HCT116 (cell line): ENCODE data around the gene CD300LD. TPM values are rescaled to one million over a fixed set of nuclear protein-coding genes. Genes with fewer than 3 reads are reported as not detected.

Experiments used
- ATAC-seq: fragments of 200-7000 bp; cut with Tn5 transposase; 2 replicates; pipeline ENCODE4 v1.9.1; 2020; ENCODE audit warnings: mild to moderate bottlenecking, moderate library complexity
- BruUV-seq: library from RNA; stranded (reverse); fragments of 400-500 nt; replicated peaks from 2 replicates; lab custom pipeline; 2021; lab: Mats Ljungman, UMichigan
- CTCF ChIA-PET: fragments of 300-600 bp; sonication (Branson Sonifier 250); formaldehyde crosslinking; loops from one replicate; lab custom pipeline; 2021; ENCODE audit warnings: antibody characterized with exemption; lab: Charles Lee
- POLR2A ChIA-PET: fragments of 300-600, 350-600 bp; sonication (Branson Sonifier 250); formaldehyde crosslinking; loops from one replicate; lab custom pipeline; 2021; ENCODE audit warnings: antibody characterized with exemption; lab: Charles Lee
- RAD21 ChIA-PET, 2 experiments: fragments of 300-600 bp; sonication (Branson Sonifier 250); formaldehyde crosslinking; loops; one replicate each; lab custom pipeline; 2023; ENCODE audit warnings: low total read pairs in 2 of 2; ENCODE audit not compliant: uncharacterized antibody in 2 of 2, unreplicated experiment in 2 of 2, low non-redundant PET in 1 of 2; lab: Charles Lee
- DNase-seq: peaks from one replicate; pipeline ENCODE4 v3.0.0-alpha.2; 2010; ENCODE audit warnings: low read depth, low spot score
- H2AFZ ChIP-seq: fragments of 200-600 bp; shearing (Covaris generic), sonication (generic); 2 replicates; pipeline ENCODE4 v1.6.1; 2017; ENCODE audit warnings: low read depth, mixed run types, mixed read lengths, antibody characterized with exemption, low read length; ENCODE audit not compliant: poor library complexity, severe bottlenecking
- H3K27ac ChIP-seq: 2 replicates; pipeline ENCODE4 v1.5.1; 2012; ENCODE audit warnings: low read depth, low read length
- H3K27me3 ChIP-seq: fragments of 200-600 bp; sonication (generic); 2 replicates; pipeline ENCODE4 v1.6.1; 2016; ENCODE audit warnings: mixed run types, low read length, mixed read lengths; ENCODE audit not compliant: insufficient read depth
- H3K36me3 ChIP-seq, 2 experiments: fragments of 200-500 bp in 1 of 2; fragments of 200-600 bp in 1 of 2; sonication (Bioruptor generic) in 1 of 2; sonication (generic) in 1 of 2; 2 replicates each; pipeline versions ENCODE4 v1.5.1 to v1.6.1; 2014 to 2016; ENCODE audit warnings: low read length in 2 of 2, inconsistent platforms in 1 of 2, mixed read lengths in 1 of 2, mixed run types in 1 of 2; ENCODE audit not compliant: insufficient read depth in 2 of 2, control insufficient read depth in 1 of 2
- H3K4me1 ChIP-seq, 2 experiments: fragments of 200-600 bp in 1 of 2; sonication (generic) in 1 of 2; 2 replicates each; pipeline versions ENCODE4 v1.5.1 to v1.6.1; 2012 to 2017; ENCODE audit warnings: low read length in 2 of 2, inconsistent platforms in 1 of 2, mild to moderate bottlenecking in 1 of 2, mixed read lengths in 1 of 2, mixed run types in 1 of 2, moderate library complexity in 1 of 2; ENCODE audit not compliant: insufficient read depth in 2 of 2, control insufficient read depth in 1 of 2
- H3K4me2 ChIP-seq: fragments of 200-600 bp; sonication (generic); 2 replicates; pipeline ENCODE4 v1.6.1; 2017; ENCODE audit warnings: mixed run types, low read length, mixed read lengths
- H3K4me3 ChIP-seq, 2 experiments: fragments of 200-600 bp in 1 of 2; sonication (generic) in 1 of 2; replicated peaks in 1 of 2; 2 replicates each; pipeline ENCODE4 v1.5.1; 2011 to 2016; ENCODE audit warnings: low read length in 2 of 2, control low read depth in 1 of 2, low read depth in 1 of 2, mild to moderate bottlenecking in 1 of 2, mixed read lengths in 1 of 2, mixed run types in 1 of 2
- H3K79me2 ChIP-seq: fragments of 200-600 bp; sonication (generic); 2 replicates; pipeline ENCODE4 v1.6.1; 2017; ENCODE audit warnings: mild to moderate bottlenecking, mixed run types, low read length, moderate library complexity, mixed read lengths; ENCODE audit not compliant: insufficient read depth
- H3K9ac ChIP-seq: fragments of 200-600 bp; sonication (generic); 2 replicates; pipeline ENCODE4 v1.6.1; 2016; ENCODE audit warnings: low read length, mixed read lengths
- H3K9me2 ChIP-seq: fragments of 200-600 bp; sonication (generic), shearing (Covaris generic); 2 replicates; pipeline ENCODE4 v1.6.1; 2017; ENCODE audit warnings: mixed run types, mild to moderate bottlenecking, moderate library complexity; ENCODE audit not compliant: insufficient read depth
- H3K9me3 ChIP-seq, 2 experiments: fragments of 200-500 bp in 1 of 2; fragments of 200-600 bp in 1 of 2; sonication (Bioruptor generic) in 1 of 2; sonication (generic) in 1 of 2; 2 replicates each; pipeline ENCODE4 v1.6.1; 2014 to 2017; ENCODE audit warnings: low read length in 2 of 2, mixed read lengths in 2 of 2, inconsistent platforms in 1 of 2, low read depth in 1 of 2, mild to moderate bottlenecking in 1 of 2, mixed run types in 1 of 2, moderate library complexity in 1 of 2; ENCODE audit not compliant: control insufficient read depth in 1 of 2, insufficient read depth in 1 of 2
- H4K20me1 ChIP-seq: fragments of 200-600 bp; sonication (generic), shearing (Covaris generic); 2 replicates; pipeline ENCODE4 v1.6.1; 2017; ENCODE audit warnings: mixed run types, mild to moderate bottlenecking, moderate library complexity; ENCODE audit not compliant: insufficient read depth
- CBX3 ChIP-seq: IDR thresholded peaks from 2 replicates; pipeline ENCODE4 v1.6.1; 2012; ENCODE audit warnings: low read depth
- CTCF ChIP-seq, 3 experiments: fragments of 200-600 bp in 1 of 3; sonication (generic) in 1 of 3; IDR thresholded peaks in 2 of 3; conservative IDR thresholded peaks in 1 of 3; 2 replicates each; pipeline ENCODE4 v1.5.1; 2012 to 2017; ENCODE audit warnings: low read depth in 2 of 3, low read length in 2 of 3, antibody characterized with exemption in 1 of 3, borderline replicate concordance in 1 of 3, control low read depth in 1 of 3, mild to moderate bottlenecking in 1 of 3, mixed read lengths in 1 of 3, mixed run types in 1 of 3, moderate library complexity in 1 of 3; ENCODE audit not compliant: insufficient read depth in 1 of 3
- EGR1 ChIP-seq: IDR thresholded peaks from 2 replicates; pipeline ENCODE4 v1.6.1; 2012; ENCODE audit warnings: low read depth
- EZH2phosphoT487 ChIP-seq: fragments of 200-600 bp; IDR thresholded peaks from 2 replicates; pipeline ENCODE4 v1.6.1; 2018; ENCODE audit warnings: antibody characterized with exemption, borderline replicate concordance
- REST ChIP-seq: IDR thresholded peaks from 2 replicates; pipeline ENCODE4 v1.6.1; 2012; ENCODE audit warnings: low read depth
- SRF ChIP-seq: IDR thresholded peaks from 2 replicates; pipeline ENCODE4 v1.6.1; 2012; ENCODE audit warnings: low read depth
- ZFX ChIP-seq: fragments of 450-650 bp; IDR thresholded peaks from 2 replicates; pipeline ENCODE4 v1.6.1; 2017
- intact Hi-C: fragments of 100-400 bp; cut with micrococcal nuclease; formaldehyde crosslinking; loops from 2 replicates; pipeline ENCODE4 v1.10.0; 2022
- total RNA-seq: library from RNA; stranded (reverse); gene quantifications from one replicate; pipeline ENCODE4 v1.2.1, GENCODE V29; 2021; ENCODE audit not compliant: unreplicated experiment
- TF ChIP-seq, protein P1 (sequence below): IDR thresholded peaks from 2 replicates; pipeline ENCODE4 v1.6.1; 2012
- TF ChIP-seq, protein P2 (sequence below): IDR thresholded peaks from 2 replicates; pipeline ENCODE4 v1.6.1; 2011; ENCODE audit warnings: mild to moderate bottlenecking, low read length, moderate library complexity; ENCODE audit not compliant: insufficient replicate concordance; ENCODE audit errors: extremely low read depth

The CD300LD gene
- total RNA-seq, 1 experiment from 2014 or later = not detected

- Histone ChIP-seq H3K9ac (no peak overlapping the region), H3K9me2 (no peaks in the 10 kb centered on the region), H3K27me3 (peaks cover 72% of the 10 kb centered on the region), H3K4me2 (no peak overlapping the region), H3K79me2 (no peaks in the 10 kb centered on the region), H3K4me3 (no peak overlapping the region), H3K36me3 (no peaks in the 10 kb centered on the region), H4K20me1 (no peaks in the 10 kb centered on the region), H3K4me1 (peaks cover 0 to 8% of the 10 kb centered on the region in 2 experiments; a peak in 1 of 4 replicates), H2AFZ (no peak overlapping the region), H3K27ac (no peak overlapping the region), H3K9me3 (no peaks in the 10 kb centered on the region)
- ChIA-PET CTCF (no interaction called here), RAD21 (no interaction called here), POLR2A (no interaction called here)
- intact Hi-C loops = loop anchor here (10.0 kb wide), 1 partner anchor 304 kb away; no protein-coding TSS in a partner anchor
- no peak for DNase-seq
- BruUV-seq = no TSS peak
- TF ChIP-seq EZH2phosphoT487 (no peak), CBX3 (no peak), REST (no peak), ZFX (no peak), EGR1 (no peak), CTCF (IDR thresholded peaks at IDR 0.05 in 2 of 3, conservative IDR thresholded peaks at IDR 0.05 in 1 of 3; ENCODE audit: borderline replicate concordance in 1 of 3, insufficient read depth in 1 of 3, low read depth in 2 of 3, low read length in 2 of 3) (no peak), SRF (no peak)
- TF ChIP-seq, protein P1, sequence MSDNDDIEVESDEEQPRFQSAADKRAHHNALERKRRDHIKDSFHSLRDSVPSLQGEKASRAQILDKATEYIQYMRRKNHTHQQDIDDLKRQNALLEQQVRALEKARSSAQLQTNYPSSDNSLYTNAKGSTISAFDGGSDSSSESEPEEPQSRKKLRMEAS = no peak
- TF ChIP-seq, protein P2, sequence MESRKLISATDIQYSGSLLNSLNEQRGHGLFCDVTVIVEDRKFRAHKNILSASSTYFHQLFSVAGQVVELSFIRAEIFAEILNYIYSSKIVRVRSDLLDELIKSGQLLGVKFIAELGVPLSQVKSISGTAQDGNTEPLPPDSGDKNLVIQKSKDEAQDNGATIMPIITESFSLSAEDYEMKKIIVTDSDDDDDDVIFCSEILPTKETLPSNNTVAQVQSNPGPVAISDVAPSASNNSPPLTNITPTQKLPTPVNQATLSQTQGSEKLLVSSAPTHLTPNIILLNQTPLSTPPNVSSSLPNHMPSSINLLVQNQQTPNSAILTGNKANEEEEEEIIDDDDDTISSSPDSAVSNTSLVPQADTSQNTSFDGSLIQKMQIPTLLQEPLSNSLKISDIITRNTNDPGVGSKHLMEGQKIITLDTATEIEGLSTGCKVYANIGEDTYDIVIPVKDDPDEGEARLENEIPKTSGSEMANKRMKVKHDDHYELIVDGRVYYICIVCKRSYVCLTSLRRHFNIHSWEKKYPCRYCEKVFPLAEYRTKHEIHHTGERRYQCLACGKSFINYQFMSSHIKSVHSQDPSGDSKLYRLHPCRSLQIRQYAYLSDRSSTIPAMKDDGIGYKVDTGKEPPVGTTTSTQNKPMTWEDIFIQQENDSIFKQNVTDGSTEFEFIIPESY = no peak
- no peak for ATAC-seq
Measured at GRCh38 chr17:74608511-74608910, 16.4 kb upstream of the CD300LD start.
